BLaER1 treated with 17β-estradiol and CSF1 and Interleukin-3, amounts not matched to agents 10 nM and 100 nM (cell line): Measurements from ENCODE around the gene TAGLN2.

Experiments used
- H3K27ac ChIP-seq, 11 experiments: shearing (Covaris generic); formaldehyde crosslinking; 2 replicates each; pipeline ENCODE4 v1.8.1; 2022
- H3K27me3 ChIP-seq, 11 experiments: shearing (Covaris generic); formaldehyde crosslinking; 2 replicates each; pipeline ENCODE4 v1.8.1; 2022
- H3K36me3 ChIP-seq, 11 experiments: shearing (Covaris generic); formaldehyde crosslinking; 2 replicates each; pipeline ENCODE4 v1.8.1; 2022
- H3K4me1 ChIP-seq, 10 experiments: shearing (Covaris generic); formaldehyde crosslinking; 2 replicates each; pipeline ENCODE4 v1.8.1; 2022
- H3K4me2 ChIP-seq, 11 experiments: shearing (Covaris generic); formaldehyde crosslinking; 2 replicates each; pipeline ENCODE4 v1.8.1; 2022
- H3K4me3 ChIP-seq, 10 experiments: shearing (Covaris generic); formaldehyde crosslinking; 2 replicates each; pipeline ENCODE4 v1.8.1; 2022
- H3K9ac ChIP-seq, 11 experiments: shearing (Covaris generic); formaldehyde crosslinking; 2 replicates each; pipeline ENCODE4 v1.8.1; 2022
- H3K9me3 ChIP-seq, 11 experiments: shearing (Covaris generic); formaldehyde crosslinking; replicated peaks in 1 of 11; 2 replicates each; pipeline ENCODE4 v1.8.1; 2022
- H4K20me1 ChIP-seq, 11 experiments: shearing (Covaris generic); formaldehyde crosslinking; 2 replicates each; pipeline ENCODE4 v1.8.1; 2022
- Cebpa-rat ChIP-seq, 11 experiments: shearing (Covaris generic); IDR thresholded peaks; 2 replicates each; pipeline ENCODE4 v1.8.1; 2022

Gene TAGLN2

GRCh38 chr1:159917533-159918351, 7.6 kb downstream of the TAGLN2 start:
- Histone ChIP-seq H3K9ac (peak overlapping the region in 2 of 11 experiments; percentile 9 to 43; a peak in 3 of 22 replicates), H3K27ac (peak overlapping the region in 8 of 11 experiments; percentile 12 to 62 (median 28); a peak in 12 of 22 replicates), H3K27me3 (no peaks in the 10 kb centered on the region), H3K4me3 (no peak overlapping the region), H3K9me3 (no peaks in the 10 kb centered on the region), H3K4me2 (peak overlapping the region in 9 of 11 experiments; percentile 59 to 99 (median 87); a peak in 11 of 22 replicates), H3K4me1 (peaks cover 53 to 67% (median 61%) of the 10 kb centered on the region in 10 experiments), H4K20me1 (peaks cover 44 to 74% (median 60%) of the 10 kb centered on the region in 11 experiments), H3K36me3 (peaks cover 44 to 74% (median 56%) of the 10 kb centered on the region in 11 experiments)
- TF ChIP-seq Cebpa-rat (IDR thresholded peaks at IDR 0.05): no peak

GRCh38 chr1:159916242-159917051, 8.9 kb downstream of the TAGLN2 start:
- H3K27me3 ChIP-seq: no peaks in the 10 kb centered on the region
- H3K27ac ChIP-seq: peak overlapping the region in 5 of 11 experiments; percentile 7 to 40 (median 12); a peak in 5 of 22 replicates
- peaks cover 44 to 62% (median 56%) of the 10 kb centered on the region in 11 experiments for H3K36me3 ChIP-seq
- peaks cover 53 to 67% (median 61%) of the 10 kb centered on the region in 10 experiments for H3K4me1 ChIP-seq
- H3K9me3 ChIP-seq: no peaks in the 10 kb centered on the region
- peak overlapping the region in 2 of 11 experiments; percentile 12 to 17; a peak in 1 of 22 replicates for H3K4me2 ChIP-seq
- TF ChIP-seq Cebpa-rat (IDR thresholded peaks at IDR 0.05): no peak
- H3K9ac ChIP-seq: no peak overlapping the region; a peak in 1 of 22 replicates
- H3K4me3 ChIP-seq: no peak overlapping the region
- H4K20me1 ChIP-seq: peaks cover 31 to 61% (median 47%) of the 10 kb centered on the region in 11 experiments

GRCh38 chr1:159915571-159916241, 9.6 kb downstream of the TAGLN2 start:
- Histone ChIP-seq H3K27ac (peak overlapping the region in 3 of 11 experiments; percentile 12 to 16 (median 12); a peak in 1 of 22 replicates), H4K20me1 (peaks cover 24 to 54% (median 40%) of the 10 kb centered on the region in 11 experiments), H3K27me3 (no peaks in the 10 kb centered on the region), H3K36me3 (peaks cover 43 to 55% (median 50%) of the 10 kb centered on the region in 11 experiments), H3K9ac (no peak overlapping the region), H3K4me2 (no peak overlapping the region), H3K4me3 (no peak overlapping the region), H3K9me3 (no peaks in the 10 kb centered on the region), H3K4me1 (peaks cover 53 to 67% (median 61%) of the 10 kb centered on the region in 10 experiments)
- TF ChIP-seq Cebpa-rat (IDR thresholded peaks at IDR 0.05): no peak

DNA sequence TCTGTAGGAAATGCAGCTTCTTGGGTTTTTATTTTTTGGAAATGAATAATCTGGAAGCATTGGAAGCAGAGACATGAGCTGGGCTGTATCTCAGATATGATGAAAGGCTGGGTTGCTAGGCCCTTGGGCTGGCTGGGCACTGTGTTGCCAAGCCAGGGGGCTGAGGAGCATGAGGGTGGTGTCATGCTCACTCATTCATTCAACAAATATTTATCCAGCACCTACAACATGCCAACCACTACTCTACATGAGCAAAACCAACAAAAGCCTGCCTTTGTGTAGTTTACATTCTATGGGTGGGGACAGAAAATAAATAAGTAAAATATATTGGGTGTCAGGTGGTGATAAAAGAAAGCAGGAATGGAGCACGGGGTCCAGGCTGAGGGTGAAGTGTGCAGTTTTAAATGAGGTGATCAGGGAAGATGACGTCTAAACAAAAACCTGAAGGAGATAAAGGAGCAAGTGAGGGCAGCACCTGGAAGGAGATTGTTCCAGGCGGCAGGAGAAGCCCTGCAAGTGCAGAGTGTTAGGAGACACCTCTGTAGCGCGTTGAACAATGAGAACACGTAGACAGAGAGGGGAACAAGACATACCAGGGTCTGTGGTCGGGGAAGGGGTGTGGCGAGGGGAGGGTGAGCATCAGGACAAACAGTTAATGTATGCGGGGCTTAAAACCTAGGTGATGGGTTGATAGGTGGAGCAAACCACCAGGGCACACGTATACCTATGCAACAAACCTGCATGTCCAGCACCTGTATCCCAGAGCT, 10.9 kb downstream of the TAGLN2 start:
- no peaks in the 10 kb centered on the region for H3K9me3 ChIP-seq
- H3K4me2 ChIP-seq: no peak overlapping the region
- peaks cover 30 to 42% (median 38%) of the 10 kb centered on the region in 11 experiments for H3K36me3 ChIP-seq
- peaks cover 11 to 41% (median 27%) of the 10 kb centered on the region in 11 experiments; a peak in 21 of 22 replicates for H4K20me1 ChIP-seq
- no peak overlapping the region for H3K27ac ChIP-seq
- H3K4me1 ChIP-seq: peaks cover 51 to 68% (median 61%) of the 10 kb centered on the region in 10 experiments
- H3K4me3 ChIP-seq: no peak overlapping the region
- no peaks in the 10 kb centered on the region for H3K27me3 ChIP-seq
- no peak for TF ChIP-seq Cebpa-rat (IDR thresholded peaks at IDR 0.05)
- H3K9ac ChIP-seq: no peak overlapping the region

DNA sequence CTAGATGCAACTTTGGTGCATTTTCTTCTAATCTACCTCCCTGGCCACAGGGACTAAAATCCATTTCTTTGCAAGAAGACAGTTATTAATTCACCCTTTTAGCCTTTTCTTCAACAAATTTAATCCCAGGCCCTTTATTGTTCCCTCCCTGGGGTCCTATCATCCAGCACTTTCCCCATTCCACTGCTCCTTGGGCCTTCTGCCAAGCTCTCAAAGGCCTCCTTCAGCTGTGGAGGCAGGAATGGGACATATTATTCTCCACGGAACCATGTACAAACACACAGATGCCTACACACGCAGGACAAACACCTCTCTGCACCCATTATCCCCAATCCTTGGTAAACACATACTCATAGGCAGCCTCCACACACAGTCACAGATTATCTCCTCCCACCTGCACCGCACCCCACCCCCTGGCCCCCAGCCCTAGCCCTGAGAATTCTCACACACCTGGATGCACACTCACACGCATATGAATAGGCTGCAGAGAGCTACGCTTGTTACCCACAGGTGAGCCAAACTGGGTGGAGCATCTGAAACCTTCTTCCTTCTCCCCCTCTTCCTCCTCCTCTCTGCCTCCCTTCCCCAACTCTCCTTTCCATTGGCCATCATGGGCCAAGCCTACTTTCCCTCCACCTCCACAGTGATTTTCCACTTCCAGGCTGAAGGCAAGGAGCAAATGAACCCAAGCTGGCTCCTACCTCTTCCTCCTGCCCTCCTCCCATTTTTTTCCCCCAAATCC, 11.7 kb downstream of the TAGLN2 start:
- Histone ChIP-seq H3K27ac (no peak overlapping the region), H4K20me1 (peaks cover 4 to 33% (median 19%) of the 10 kb centered on the region in 11 experiments; a peak in 20 of 22 replicates), H3K9ac (no peak overlapping the region), H3K4me3 (no peak overlapping the region), H3K27me3 (no peaks in the 10 kb centered on the region), H3K36me3 (peaks cover 22 to 34% (median 30%) of the 10 kb centered on the region in 11 experiments), H3K4me2 (no peak overlapping the region), H3K4me1 (peaks cover 47 to 62% (median 56%) of the 10 kb centered on the region in 10 experiments), H3K9me3 (no peaks in the 10 kb centered on the region)
- TF ChIP-seq Cebpa-rat (IDR thresholded peaks at IDR 0.05): no peak

GRCh38 chr1:159911326-159912070, 13.8 kb downstream of the TAGLN2 start:
- peaks cover 3 to 13% (median 8%) of the 10 kb centered on the region in 11 experiments; a peak in 19 of 22 replicates for H3K36me3 ChIP-seq
- H3K4me2 ChIP-seq: peak overlapping the region; percentile 76 to 92 (median 86)
- 0 out of 20 replicates have a peak overlapping the region, but pooled peaks of 1 of the 10 experiments have one; percentile 13 for H3K4me3 ChIP-seq
- H3K27ac ChIP-seq: peak overlapping the region; percentile 77 to 98 (median 81)
- peaks cover 0 to 12% (median 3%) of the 10 kb centered on the region in 11 experiments; a peak in 6 of 22 replicates for H4K20me1 ChIP-seq
- no peak for TF ChIP-seq Cebpa-rat (IDR thresholded peaks at IDR 0.05)
- no peaks in the 10 kb centered on the region for H3K9me3 ChIP-seq
- peaks cover 38 to 54% (median 41%) of the 10 kb centered on the region in 10 experiments for H3K4me1 ChIP-seq
- peak overlapping the region; percentile 51 to 82 (median 61); a peak in 20 of 22 replicates for H3K9ac ChIP-seq
- no peaks in the 10 kb centered on the region for H3K27me3 ChIP-seq
